Measurements from ENCODE around the gene KCNJ6.
"Not testable (repeated sequence)": the region's sequence is repeated elsewhere in the genome, so short reads cannot be mapped to it uniquely, and the experiment has no call there.

Gene KCNJ6

GRCh38 chr21:37724201-37724600 is 192.1 kb downstream of the KCNJ6 start:
- DNase-seq (ENCODE audit: low read depth): no peak
- TF ChIP-seq MAX (IDR thresholded peaks at IDR 0.05; ENCODE audit: low read depth, low read length) (no peak), MYC (IDR thresholded peaks at IDR 0.05; ENCODE audit: low read depth, low read length) (no peak), CTCF (IDR thresholded peaks at IDR 0.05; ENCODE audit: low read depth, low read length) (no peak), POLR2A (IDR thresholded peaks at IDR 0.05; ENCODE audit: extremely low read depth, insufficient read length) (no peak)
- no peak overlapping the region for H3K4me3 ChIP-seq (ENCODE audit: low read depth, low read length)

GRCh38 chr21:37717534-37717933 is 198.7 kb downstream of the KCNJ6 start:
- H3K4me3 ChIP-seq (ENCODE audit: low read depth, low read length): no peak overlapping the region
- no peak for DNase-seq (ENCODE audit: low read depth)
- TF ChIP-seq MAX (IDR thresholded peaks at IDR 0.05; ENCODE audit: low read depth, low read length) (no peak), CTCF (IDR thresholded peaks at IDR 0.05; ENCODE audit: low read depth, low read length) (no peak), POLR2A (IDR thresholded peaks at IDR 0.05; ENCODE audit: extremely low read depth, insufficient read length) (no peak), MYC (IDR thresholded peaks at IDR 0.05; ENCODE audit: low read depth, low read length) (no peak)

- H3K4me3 ChIP-seq (ENCODE audit: low read depth, low read length); DNase-seq (ENCODE audit: low read depth): not testable (repeated sequence)
Observed at GRCh38 chr21:37712569-37712934, 203.7 kb downstream of the KCNJ6 start.

- H3K4me3 ChIP-seq (ENCODE audit: low read depth, low read length): no peak overlapping the region
- DNase-seq (ENCODE audit: low read depth): peak; percentile 67
- no peak for TF ChIP-seq MAX (IDR thresholded peaks at IDR 0.05; ENCODE audit: low read depth, low read length)
- TF ChIP-seq MYC (IDR thresholded peaks at IDR 0.05; ENCODE audit: low read depth, low read length): 0 out of 2 replicates have a peak, but pooled peaks have one; percentile 15
- peak; percentile 94 for TF ChIP-seq CTCF (IDR thresholded peaks at IDR 0.05; ENCODE audit: low read depth, low read length)
- no peak for TF ChIP-seq POLR2A (IDR thresholded peaks at IDR 0.05; ENCODE audit: extremely low read depth, insufficient read length)
Observed at GRCh38 chr21:37711836-37712568, 204.3 kb downstream of the KCNJ6 start.

GRCh38 chr21:37711286-37711829 is 204.9 kb downstream of the KCNJ6 start:
- no peak overlapping the region for H3K4me3 ChIP-seq (ENCODE audit: low read depth, low read length)
- no peak for DNase-seq (ENCODE audit: low read depth)
- TF ChIP-seq MAX (IDR thresholded peaks at IDR 0.05; ENCODE audit: low read depth, low read length): no peak
- TF ChIP-seq POLR2A (IDR thresholded peaks at IDR 0.05; ENCODE audit: extremely low read depth, insufficient read length): no peak
- TF ChIP-seq CTCF (IDR thresholded peaks at IDR 0.05; ENCODE audit: low read depth, low read length): no peak
- TF ChIP-seq MYC (IDR thresholded peaks at IDR 0.05; ENCODE audit: low read depth, low read length): no peak

GRCh38 chr21:37710546-37711285 is 205.5 kb downstream of the KCNJ6 start:
- no peak for DNase-seq (ENCODE audit: low read depth)
- TF ChIP-seq MYC (IDR thresholded peaks at IDR 0.05; ENCODE audit: low read depth, low read length) (no peak), CTCF (IDR thresholded peaks at IDR 0.05; ENCODE audit: low read depth, low read length) (no peak), POLR2A (IDR thresholded peaks at IDR 0.05; ENCODE audit: extremely low read depth, insufficient read length) (no peak), MAX (IDR thresholded peaks at IDR 0.05; ENCODE audit: low read depth, low read length) (no peak)
- H3K4me3 ChIP-seq (ENCODE audit: low read depth, low read length): no peak overlapping the region
